ENCODE measurements around the gene ACHE. TPM values are rescaled to one million over a fixed set of nuclear protein-coding genes. Genes with fewer than 3 reads are reported as not detected.

The ACHE gene
- total and polyA plus RNA-seq, 2 donors from 2014 or later = 1.6 to 3.6 TPM

DNA sequence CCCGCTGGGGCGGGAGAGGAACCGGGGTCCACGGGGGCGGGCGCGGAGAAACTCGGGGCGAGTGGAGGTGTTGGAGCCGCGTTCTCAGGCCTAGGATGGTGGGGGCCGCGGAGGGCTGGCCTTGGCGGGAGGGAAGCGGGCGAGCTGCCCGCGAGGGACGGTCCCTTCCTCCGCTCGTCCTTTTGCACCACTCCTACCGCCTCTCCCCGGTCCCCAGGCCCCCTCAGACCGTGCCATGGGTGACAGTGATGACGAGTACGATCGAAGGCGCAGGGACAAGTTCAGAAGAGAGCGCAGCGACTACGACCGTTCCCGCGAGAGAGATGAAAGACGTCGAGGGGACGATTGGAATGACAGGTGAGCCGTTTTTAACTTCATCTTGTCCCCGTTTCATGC lies 20.3 kb downstream of the ACHE start:
- peak in 2 of 5 donors; percentile 48 to 60 for DNase-seq
- no peaks in the 10 kb centered on the region for H3K27me3 ChIP-seq (ENCODE audit: control insufficient read depth, insufficient read depth, low read length)
- intact Hi-C loops (cut with DNase I) = no loop called here
- H3K9ac ChIP-seq (ENCODE audit: low read length in 3 of 3) = peak overlapping the region; percentile 10 to 80 (median 68)
- H3K27ac ChIP-seq (ENCODE audit: low read depth in 2 of 2, low read length in 2 of 2) = peak overlapping the region; percentile 83 to 95
- TF ChIP-seq, protein P1, sequence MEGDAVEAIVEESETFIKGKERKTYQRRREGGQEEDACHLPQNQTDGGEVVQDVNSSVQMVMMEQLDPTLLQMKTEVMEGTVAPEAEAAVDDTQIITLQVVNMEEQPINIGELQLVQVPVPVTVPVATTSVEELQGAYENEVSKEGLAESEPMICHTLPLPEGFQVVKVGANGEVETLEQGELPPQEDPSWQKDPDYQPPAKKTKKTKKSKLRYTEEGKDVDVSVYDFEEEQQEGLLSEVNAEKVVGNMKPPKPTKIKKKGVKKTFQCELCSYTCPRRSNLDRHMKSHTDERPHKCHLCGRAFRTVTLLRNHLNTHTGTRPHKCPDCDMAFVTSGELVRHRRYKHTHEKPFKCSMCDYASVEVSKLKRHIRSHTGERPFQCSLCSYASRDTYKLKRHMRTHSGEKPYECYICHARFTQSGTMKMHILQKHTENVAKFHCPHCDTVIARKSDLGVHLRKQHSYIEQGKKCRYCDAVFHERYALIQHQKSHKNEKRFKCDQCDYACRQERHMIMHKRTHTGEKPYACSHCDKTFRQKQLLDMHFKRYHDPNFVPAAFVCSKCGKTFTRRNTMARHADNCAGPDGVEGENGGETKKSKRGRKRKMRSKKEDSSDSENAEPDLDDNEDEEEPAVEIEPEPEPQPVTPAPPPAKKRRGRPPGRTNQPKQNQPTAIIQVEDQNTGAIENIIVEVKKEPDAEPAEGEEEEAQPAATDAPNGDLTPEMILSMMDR (IDR thresholded peaks at IDR 0.05; ENCODE audit: borderline replicate concordance, extremely low read depth, insufficient read depth) = no peak
- FAIRE-seq = no peak
- H3K4me1 ChIP-seq (ENCODE audit: control insufficient read depth in 2 of 3, insufficient read depth in 2 of 3, low read depth in 1 of 3, low read length in 3 of 3) = peaks cover 4 to 17% (median 11%) of the 10 kb centered on the region in 3 donors
- H3K9me3 ChIP-seq (ENCODE audit: control insufficient read depth in 2 of 3, insufficient read depth in 1 of 3, low read length in 3 of 3) = no peaks in the 10 kb centered on the region
- peak overlapping the region; percentile 71 to 91 (median 87) for H3K4me3 ChIP-seq (ENCODE audit: low read length in 3 of 3)
- peaks cover 5 to 26% (median 14%) of the 10 kb centered on the region in 3 donors for H3K36me3 ChIP-seq (ENCODE audit: control insufficient read depth in 2 of 3, insufficient read depth in 3 of 3, low read length in 3 of 3)

DNA sequence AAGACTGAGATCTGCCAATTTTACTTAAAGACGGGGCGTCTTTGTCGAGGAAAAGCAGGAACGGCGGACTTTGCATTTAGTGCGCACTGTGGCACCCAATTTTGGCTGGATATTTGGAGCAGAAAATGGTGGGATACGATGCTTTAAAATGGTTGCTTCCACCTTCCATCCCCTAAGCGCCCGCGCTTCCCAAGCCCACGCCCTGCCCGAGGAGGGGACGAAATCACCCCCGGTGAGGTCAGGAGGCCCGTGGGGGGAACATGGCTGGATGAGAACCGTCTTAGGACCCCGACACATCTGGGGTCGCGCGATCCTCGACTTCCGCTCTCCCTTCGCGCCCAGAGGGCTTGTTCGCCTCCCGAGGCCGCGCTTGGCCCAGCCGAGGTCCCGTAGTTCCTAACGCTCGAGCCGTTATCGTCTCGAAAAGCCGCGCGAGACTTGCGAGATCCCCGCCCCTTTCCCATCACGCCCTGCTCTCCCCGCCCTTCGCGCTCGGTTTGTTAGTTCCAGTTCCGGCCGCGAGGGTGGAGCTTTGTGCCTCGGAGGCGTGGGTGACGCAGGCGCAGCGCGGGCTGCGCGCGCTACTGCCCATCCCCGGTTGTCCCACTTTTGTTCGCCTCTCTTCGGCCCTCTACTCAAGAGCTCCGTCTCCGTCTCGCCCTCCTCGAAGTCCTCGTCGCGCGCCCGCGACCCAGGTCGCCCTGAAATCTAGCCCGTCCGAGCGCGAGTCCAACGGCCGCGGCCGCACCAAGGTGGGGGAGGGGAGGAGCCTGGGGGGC lies 20.9 kb downstream of the ACHE start, which contains the start of gene SRRT:
SRRT (plus strand) TSS at position 527 of the 779 bp plus-strand sequence. CDS start 488 bp downstream, outside the sequence.
- DNase-seq = peak; percentile 99 to 100 (median 99)
- Histone ChIP-seq H3K27ac (ENCODE audit: low read depth in 2 of 2, low read length in 2 of 2) (peak within 1 kb of the TSS; percentile 95 to 96), H3K4me1 (ENCODE audit: control insufficient read depth in 2 of 3, insufficient read depth in 2 of 3, low read depth in 1 of 3, low read length in 3 of 3) (peaks cover 4 to 17% (median 11%) of the 10 kb centered on the region in 3 donors), H3K4me3 (ENCODE audit: low read length in 3 of 3) (peak within 1 kb of the TSS; percentile 71 to 91 (median 87)), H3K27me3 (ENCODE audit: control insufficient read depth, insufficient read depth, low read length) (no peaks in the 10 kb centered on the region), H3K9me3 (ENCODE audit: control insufficient read depth in 2 of 3, insufficient read depth in 1 of 3, low read length in 3 of 3) (no peaks in the 10 kb centered on the region), H3K36me3 (ENCODE audit: control insufficient read depth in 2 of 3, insufficient read depth in 3 of 3, low read length in 3 of 3) (peaks cover 3 to 26% (median 14%) of the 10 kb centered on the region in 3 donors), H3K9ac (ENCODE audit: low read length in 3 of 3) (peak within 1 kb of the TSS; percentile 66 to 87 (median 68))
- no peak for FAIRE-seq
- intact Hi-C loops (cut with DNase I) = no loop called here
- TF ChIP-seq, protein P1 (IDR thresholded peaks at IDR 0.05; ENCODE audit: borderline replicate concordance, extremely low read depth, insufficient read depth) = peak; percentile 53

DNA sequence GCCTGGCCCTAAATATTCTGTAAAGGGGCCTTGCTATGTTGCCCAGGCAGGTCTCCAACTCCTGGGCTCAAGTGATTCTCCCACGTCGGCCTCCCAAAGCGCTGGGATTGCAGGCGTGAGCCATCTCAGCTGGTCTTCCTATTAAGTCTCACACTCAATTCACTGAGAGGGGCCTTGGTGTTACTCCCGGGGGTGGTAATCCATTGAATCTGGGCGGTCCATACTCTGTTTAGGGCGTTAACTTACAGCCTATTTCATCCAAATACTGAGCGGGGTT lies 21.4 kb downstream of the ACHE start:
- Histone ChIP-seq H3K36me3 (ENCODE audit: control insufficient read depth in 2 of 3, insufficient read depth in 3 of 3, low read length in 3 of 3) (peaks cover 3 to 26% (median 14%) of the 10 kb centered on the region in 3 donors), H3K4me3 (ENCODE audit: low read length in 3 of 3) (peak overlapping the region; percentile 71 to 87 (median 77)), H3K27ac (ENCODE audit: low read depth in 2 of 2, low read length in 2 of 2) (peak overlapping the region; percentile 92 to 96), H3K9me3 (ENCODE audit: control insufficient read depth in 2 of 3, insufficient read depth in 1 of 3, low read length in 3 of 3) (no peaks in the 10 kb centered on the region), H3K27me3 (ENCODE audit: control insufficient read depth, insufficient read depth, low read length) (no peaks in the 10 kb centered on the region), H3K9ac (ENCODE audit: low read length in 3 of 3) (peak overlapping the region; percentile 27 to 68 (median 50)), H3K4me1 (ENCODE audit: control insufficient read depth in 2 of 3, insufficient read depth in 2 of 3, low read depth in 1 of 3, low read length in 3 of 3) (peaks cover 4 to 17% (median 11%) of the 10 kb centered on the region in 3 donors)
- DNase-seq (peak in 1 of 5 donors; percentile 74), FAIRE-seq (no peak)
- TF ChIP-seq, protein P1 (IDR thresholded peaks at IDR 0.05; ENCODE audit: borderline replicate concordance, extremely low read depth, insufficient read depth) = no peak
- intact Hi-C loops (cut with DNase I) = no loop called here
